Measurements from ENCODE around the gene RETREG3. TPM values are rescaled to one million over a fixed set of nuclear protein-coding genes. Genes with fewer than 3 reads are reported as not detected.

RETREG3 gene
- total RNA-seq, 1 experiment from 2014 or later, result 38.5 TPM

- intact Hi-C loops (cut with micrococcal nuclease), result no loop called here
- RAD21 ChIA-PET (ENCODE audit: low non-redundant PET in 1 of 2, low total read pairs in 2 of 2, uncharacterized antibody in 2 of 2, unreplicated experiment in 2 of 2), result no interaction called here
- Histone ChIP-seq H3K27me3 (ENCODE audit: insufficient read depth, low read length) (no peaks in the 10 kb centered on the region), H3K4me3 (replicated peaks in 1 of 2; ENCODE audit: low read depth in 1 of 2, low read length in 2 of 2) (no peak overlapping the region), H3K27ac (ENCODE audit: low read depth, low read length) (no peak overlapping the region), H3K36me3 (ENCODE audit: control insufficient read depth in 1 of 2, insufficient read depth in 2 of 2, low read length in 2 of 2) (peaks cover 0 to 1% of the 10 kb centered on the region in 2 experiments; a peak in 2 of 4 replicates), H2AFZ (ENCODE audit: low read depth, low read length, poor library complexity, severe bottlenecking) (no peak overlapping the region), H3K9me2 (ENCODE audit: insufficient read depth) (no peaks in the 10 kb centered on the region), H3K9me3 (ENCODE audit: control insufficient read depth in 1 of 2, insufficient read depth in 1 of 2, low read depth in 1 of 2, low read length in 2 of 2) (no peaks in the 10 kb centered on the region), H4K20me1 (ENCODE audit: insufficient read depth) (no peaks in the 10 kb centered on the region), H3K4me2 (ENCODE audit: low read length) (peak overlapping the region; percentile 28; the same call in 1 of the 2 replicates), H3K79me2 (ENCODE audit: insufficient read depth, low read length) (peaks cover 29% of the 10 kb centered on the region), H3K9ac (ENCODE audit: low read length) (peak overlapping the region; percentile 9; the same call in 1 of the 2 replicates), H3K4me1 (ENCODE audit: control insufficient read depth in 1 of 2, insufficient read depth in 2 of 2, low read length in 2 of 2) (peaks cover 27 to 49% of the 10 kb centered on the region in 2 experiments)
- DNase-seq (ENCODE audit: low read depth, low spot score) (no peak), ATAC-seq (no peak)
- POLR2A ChIA-PET, result no interaction called here
- CTCF ChIA-PET, result no interaction called here
- TF ChIP-seq JUND (IDR thresholded peaks at IDR 0.05) (no peak), POLR2AphosphoS5 (IDR thresholded peaks at IDR 0.05; ENCODE audit: low read depth, low read length) (no peak), ZBTB33 (IDR thresholded peaks at IDR 0.05; ENCODE audit: extremely low read depth, insufficient replicate concordance, low read length) (no peak), CTCF (IDR thresholded peaks at IDR 0.05 in 2 of 3, conservative IDR thresholded peaks at IDR 0.05 in 1 of 3; ENCODE audit: borderline replicate concordance in 1 of 3, insufficient read depth in 1 of 3, low read depth in 2 of 3, low read length in 2 of 3) (no peak), YY1 (IDR thresholded peaks at IDR 0.05; ENCODE audit: extremely low read depth, insufficient replicate concordance, low read depth, low read length) (no peak), POLR2A (IDR thresholded peaks at IDR 0.05; ENCODE audit: borderline replicate concordance, extremely low read depth, insufficient read depth, insufficient read length) (no peak), ZFX (IDR thresholded peaks at IDR 0.05) (no peak), EGR1 (IDR thresholded peaks at IDR 0.05; ENCODE audit: low read depth) (no peak), CBX3 (IDR thresholded peaks at IDR 0.05; ENCODE audit: low read depth) (no peak), EZH2phosphoT487 (IDR thresholded peaks at IDR 0.05; ENCODE audit: borderline replicate concordance) (no peak), SRF (IDR thresholded peaks at IDR 0.05; ENCODE audit: low read depth) (no peak), EZH2 (IDR thresholded peaks at IDR 0.05) (no peak), ZNF274 (IDR thresholded peaks at IDR 0.05; ENCODE audit: low read depth, low read length) (no peak), SP1 (IDR thresholded peaks at IDR 0.05; ENCODE audit: low read depth) (no peak), FOSL1 (IDR thresholded peaks at IDR 0.05; ENCODE audit: low read depth) (no peak), ELF1 (IDR thresholded peaks at IDR 0.05; ENCODE audit: borderline replicate concordance, low read depth) (no peak), MAX (IDR thresholded peaks at IDR 0.05) (no peak), ATF3 (IDR thresholded peaks at IDR 0.05) (no peak), CEBPB (IDR thresholded peaks at IDR 0.05; ENCODE audit: low read depth) (no peak)
- BruUV-seq (replicated peaks), result no TSS peak
These were observed 50.1 kb downstream of the RETREG3 start for GRCh38 chr17:42559075-42559474.
